HEK293T (cell line): Measurements from ENCODE around the gene PTPRD.

Experiments
- CTCF ChIA-PET: fragments of 350-600 bp; formaldehyde crosslinking; extraction: SDS; loops from one replicate; lab custom pipeline; 2021; ENCODE audit warnings: antibody characterized with exemption, inconsistent platforms; lab: Yijun Ruan, JAX
- POLR2A ChIA-PET: fragments of 350-600 bp; formaldehyde crosslinking; extraction: SDS; loops from one replicate; lab custom pipeline; 2020; ENCODE audit warnings: antibody characterized with exemption, inconsistent platforms; lab: Yijun Ruan, JAX
- DNase-seq: peaks from one replicate; pipeline ENCODE4 v3.0.0; 2012; ENCODE audit warnings: mixed read lengths; ENCODE audit errors: extremely low spot score
- ARNT ChIP-seq: fragments of 450-650 bp; IDR thresholded peaks from 2 replicates; pipeline ENCODE4 v1.6.1; 2017; ENCODE audit warnings: mild to moderate bottlenecking
- BHLHE40 ChIP-seq: fragments of 450-650 bp; IDR thresholded peaks from 2 replicates; pipeline ENCODE4 v1.6.1; 2016; ENCODE audit warnings: mild to moderate bottlenecking, moderate library complexity, borderline replicate concordance
- CTBP1 ChIP-seq: fragments of 450-650 bp; IDR thresholded peaks from 2 replicates; pipeline ENCODE4 v1.6.1; 2016; ENCODE audit warnings: borderline replicate concordance
- ELF4 ChIP-seq: fragments of 450-650 bp; IDR thresholded peaks from 2 replicates; pipeline ENCODE4 v1.6.1; 2017; ENCODE audit warnings: antibody characterized with exemption
- FOXA1 ChIP-seq: fragments of 450-650 bp; IDR thresholded peaks from 2 replicates; pipeline ENCODE4 v1.6.1; 2016; ENCODE audit warnings: mild to moderate bottlenecking
- FOXK2 ChIP-seq: fragments of 450-650 bp; IDR thresholded peaks from 2 replicates; pipeline ENCODE4 v1.6.1; 2016; ENCODE audit warnings: mild to moderate bottlenecking
- FOXM1 ChIP-seq: fragments of 450-650 bp; IDR thresholded peaks from 2 replicates; pipeline ENCODE4 v1.6.1; 2017; ENCODE audit warnings: mild to moderate bottlenecking, borderline replicate concordance
- HDGF ChIP-seq: fragments of 450-650 bp; IDR thresholded peaks from 2 replicates; pipeline ENCODE4 v1.6.1; 2017; ENCODE audit warnings: antibody characterized with exemption, borderline replicate concordance
- L3MBTL2 ChIP-seq: fragments of 450-650 bp; conservative IDR thresholded peaks from 2 replicates; pipeline ENCODE4 v1.6.1; 2016; ENCODE audit warnings: mild to moderate bottlenecking
- LEF1 ChIP-seq: fragments of 450-650 bp; IDR thresholded peaks from 2 replicates; pipeline ENCODE4 v1.6.1; 2017; ENCODE audit warnings: mild to moderate bottlenecking, borderline replicate concordance
- NFRKB ChIP-seq: fragments of 450-650 bp; IDR thresholded peaks from 2 replicates; pipeline ENCODE4 v1.6.1; 2016; ENCODE audit warnings: mild to moderate bottlenecking, moderate library complexity
- SP1 ChIP-seq: fragments of 450-650 bp; IDR thresholded peaks from 2 replicates; pipeline ENCODE4 v1.6.1; 2017
- SUZ12 ChIP-seq: fragments of 450-650 bp; IDR thresholded peaks from 2 replicates; pipeline ENCODE4 v1.6.1; 2016; ENCODE audit warnings: mild to moderate bottlenecking
- ZNF384 ChIP-seq: fragments of 450-650 bp; IDR thresholded peaks from 2 replicates; pipeline ENCODE4 v1.6.1; 2016
- TF ChIP-seq, protein P1 (sequence below): fragments of 450-650 bp; IDR thresholded peaks from 2 replicates; pipeline ENCODE4 v1.6.1; 2016

PTPRD gene

DNA sequence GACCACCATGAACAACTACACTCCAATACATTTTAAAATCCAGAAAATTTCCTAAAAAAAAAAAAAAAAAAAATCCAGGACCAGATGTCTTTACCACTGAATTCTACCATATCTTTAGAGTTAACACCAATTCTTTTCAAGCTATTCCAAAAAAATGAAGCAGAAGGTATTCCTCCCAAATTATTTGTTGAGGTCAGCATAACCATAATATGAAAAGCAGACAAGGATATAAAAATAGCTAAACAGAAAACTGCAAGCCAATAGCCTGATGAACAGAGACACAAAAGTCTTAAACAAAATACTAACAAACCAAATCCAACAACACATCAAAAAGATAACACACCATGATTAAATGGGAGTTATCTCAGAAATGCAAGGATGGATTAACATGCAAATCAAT is 695.4 kb downstream of the PTPRD start:
- CTCF ChIA-PET = no interaction called here
- POLR2A ChIA-PET = no interaction called here
- TF ChIP-seq FOXA1 (no peak), FOXK2 (no peak), HDGF (no peak), BHLHE40 (no peak), SUZ12 (no peak), ELF4 (no peak), LEF1 (no peak), FOXM1 (no peak), SP1 (no peak), L3MBTL2 (no peak), ARNT (no peak), ZNF384 (no peak)
- TF ChIP-seq, protein P1, sequence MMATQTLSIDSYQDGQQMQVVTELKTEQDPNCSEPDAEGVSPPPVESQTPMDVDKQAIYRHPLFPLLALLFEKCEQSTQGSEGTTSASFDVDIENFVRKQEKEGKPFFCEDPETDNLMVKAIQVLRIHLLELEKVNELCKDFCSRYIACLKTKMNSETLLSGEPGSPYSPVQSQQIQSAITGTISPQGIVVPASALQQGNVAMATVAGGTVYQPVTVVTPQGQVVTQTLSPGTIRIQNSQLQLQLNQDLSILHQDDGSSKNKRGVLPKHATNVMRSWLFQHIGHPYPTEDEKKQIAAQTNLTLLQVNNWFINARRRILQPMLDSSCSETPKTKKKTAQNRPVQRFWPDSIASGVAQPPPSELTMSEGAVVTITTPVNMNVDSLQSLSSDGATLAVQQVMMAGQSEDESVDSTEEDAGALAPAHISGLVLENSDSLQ = no peak
- no peak for DNase-seq

DNA sequence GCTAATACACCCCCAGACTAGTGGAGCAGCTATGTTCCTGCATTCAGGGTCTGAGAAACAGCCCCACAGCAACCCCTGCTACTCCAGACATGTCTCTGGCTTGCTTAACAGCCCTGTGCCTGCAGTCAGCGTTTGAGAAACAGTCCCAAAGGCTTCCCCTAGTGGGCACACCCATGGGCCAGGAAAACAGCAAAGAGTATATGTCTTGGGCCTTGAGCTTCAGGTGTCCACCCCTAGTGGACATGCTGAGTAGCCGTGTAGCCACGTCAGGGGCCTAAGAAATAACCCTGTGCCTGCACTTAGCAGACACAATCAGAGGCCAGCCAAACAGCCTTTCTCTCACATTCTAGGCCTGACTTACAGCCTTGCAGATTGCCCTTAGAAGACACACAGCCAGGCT is 698.6 kb downstream of the PTPRD start:
- TF ChIP-seq, protein P1 = no peak
- no peak for DNase-seq
- POLR2A ChIA-PET = no interaction called here
- CTCF ChIA-PET = no interaction called here

DNA sequence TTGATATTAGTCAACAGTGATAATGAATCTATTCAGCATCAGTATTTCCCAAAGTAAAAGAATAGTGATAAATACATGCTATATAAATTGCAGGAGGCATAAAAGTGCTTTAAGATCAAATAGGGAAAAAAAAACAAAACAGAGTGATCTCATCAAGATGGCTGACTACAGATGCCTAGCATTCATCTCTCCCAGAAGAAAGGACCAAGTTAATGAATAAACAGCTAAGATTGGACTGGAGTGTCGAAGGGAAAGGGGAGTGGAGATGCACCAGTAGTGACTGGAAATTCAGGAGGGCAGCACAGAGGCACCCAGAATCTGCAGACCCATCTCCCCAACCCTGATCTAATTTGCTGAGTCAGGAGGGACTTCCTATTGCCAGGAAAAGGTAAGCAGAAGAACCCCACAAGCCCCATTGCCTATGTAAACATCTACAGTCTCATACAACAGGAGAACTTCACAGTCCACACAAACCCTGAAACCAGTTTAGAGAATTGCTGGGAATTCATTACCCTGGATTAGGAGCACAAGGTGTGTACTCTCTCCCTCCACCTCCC is 699.4 kb downstream of the PTPRD start:
- ChIA-PET CTCF (no interaction called here), POLR2A (no interaction called here)
- TF ChIP-seq, protein P1 = no peak
- TF ChIP-seq ARNT = no peak
- no peak for DNase-seq

DNA sequence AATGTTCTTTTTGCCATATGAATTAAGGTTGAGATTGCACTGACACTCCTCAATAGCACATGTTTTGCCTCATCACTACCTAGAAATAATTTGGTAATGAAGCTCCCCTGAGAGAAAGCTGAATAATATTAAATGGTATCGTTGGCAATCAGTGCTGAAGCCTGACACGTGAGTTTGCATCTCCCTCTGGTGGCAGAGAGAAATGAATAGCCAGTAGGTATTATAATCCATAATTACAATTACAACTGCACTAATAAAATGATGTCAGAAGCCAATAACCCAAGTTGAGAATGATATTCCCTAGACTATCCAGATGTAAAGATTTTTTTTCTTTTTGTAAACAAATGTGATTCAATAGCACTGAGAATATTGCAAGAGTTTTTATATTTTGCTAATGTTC is 700.3 kb downstream of the PTPRD start:
- TF ChIP-seq HDGF (no peak), ARNT (no peak)
- TF ChIP-seq, protein P1 = no peak
- no peak for DNase-seq
- ChIA-PET POLR2A (no interaction called here), CTCF (no interaction called here)

DNA sequence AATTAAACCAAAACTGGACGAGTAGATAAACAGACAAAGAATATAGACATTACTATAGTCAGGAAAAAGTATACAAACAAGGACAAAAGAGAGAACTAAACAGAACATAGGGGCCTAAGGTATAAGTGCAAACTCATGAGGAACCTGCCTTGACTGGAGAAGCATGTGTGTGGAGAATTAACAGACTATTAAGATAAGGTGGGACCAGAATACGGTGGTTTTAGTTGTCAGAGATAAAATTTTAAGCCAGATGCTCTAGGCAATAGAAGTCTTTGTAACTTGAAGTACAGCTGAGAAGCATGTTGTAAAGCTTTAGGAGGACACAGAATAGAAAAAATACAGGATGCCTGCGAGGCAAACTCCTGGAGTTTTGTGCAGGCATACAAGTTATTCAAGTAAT is 707.1 kb downstream of the PTPRD start:
- ChIA-PET POLR2A (no interaction called here), CTCF (no interaction called here)

DNA sequence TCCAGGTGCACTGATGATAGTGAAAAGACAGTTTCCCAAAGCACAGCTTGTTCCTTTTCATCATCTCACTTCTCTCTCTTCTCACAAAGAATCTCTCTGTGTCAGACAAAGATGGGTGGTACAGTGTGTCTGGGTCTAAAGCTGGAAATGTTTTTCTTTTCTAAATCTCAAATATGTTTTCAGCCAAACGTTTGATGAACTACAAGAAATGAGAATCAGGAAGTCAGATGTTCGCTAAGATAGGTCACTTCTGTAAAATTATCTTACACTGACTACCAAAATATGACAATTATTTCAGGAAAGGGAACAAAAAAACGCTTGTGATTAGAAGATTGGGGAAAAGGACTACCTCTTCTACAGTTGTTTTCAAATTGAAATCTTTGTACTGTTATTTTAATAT is 708.8 kb downstream of the PTPRD start:
- ChIA-PET CTCF (no interaction called here), POLR2A (no interaction called here)
- DNase-seq = no peak
- TF ChIP-seq FOXK2 (no peak), ELF4 (no peak), FOXA1 (no peak), NFRKB (no peak), SP1 (no peak), FOXM1 (no peak), ARNT (no peak), LEF1 (no peak), ZNF384 (no peak), BHLHE40 (no peak), SUZ12 (no peak), L3MBTL2 (no peak), CTBP1 (no peak), HDGF (no peak)
- TF ChIP-seq, protein P1 = no peak

More for the DNA sequence above, 707.1 kb downstream of the PTPRD start:
- no peak for DNase-seq
- TF ChIP-seq, protein P1 = no peak
- no peak for TF ChIP-seq LEF1
- no peak for TF ChIP-seq FOXM1
